ENCODE measurements around the gene TMPRSS4.

- no peak for TF ChIP-seq EZH2 (IDR thresholded peaks at IDR 0.05; ENCODE audit: borderline replicate concordance, low read depth, low read length, poor library complexity, severe bottlenecking)
- TF ChIP-seq, protein P1, sequence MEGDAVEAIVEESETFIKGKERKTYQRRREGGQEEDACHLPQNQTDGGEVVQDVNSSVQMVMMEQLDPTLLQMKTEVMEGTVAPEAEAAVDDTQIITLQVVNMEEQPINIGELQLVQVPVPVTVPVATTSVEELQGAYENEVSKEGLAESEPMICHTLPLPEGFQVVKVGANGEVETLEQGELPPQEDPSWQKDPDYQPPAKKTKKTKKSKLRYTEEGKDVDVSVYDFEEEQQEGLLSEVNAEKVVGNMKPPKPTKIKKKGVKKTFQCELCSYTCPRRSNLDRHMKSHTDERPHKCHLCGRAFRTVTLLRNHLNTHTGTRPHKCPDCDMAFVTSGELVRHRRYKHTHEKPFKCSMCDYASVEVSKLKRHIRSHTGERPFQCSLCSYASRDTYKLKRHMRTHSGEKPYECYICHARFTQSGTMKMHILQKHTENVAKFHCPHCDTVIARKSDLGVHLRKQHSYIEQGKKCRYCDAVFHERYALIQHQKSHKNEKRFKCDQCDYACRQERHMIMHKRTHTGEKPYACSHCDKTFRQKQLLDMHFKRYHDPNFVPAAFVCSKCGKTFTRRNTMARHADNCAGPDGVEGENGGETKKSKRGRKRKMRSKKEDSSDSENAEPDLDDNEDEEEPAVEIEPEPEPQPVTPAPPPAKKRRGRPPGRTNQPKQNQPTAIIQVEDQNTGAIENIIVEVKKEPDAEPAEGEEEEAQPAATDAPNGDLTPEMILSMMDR (conservative IDR thresholded peaks at IDR 0.05; ENCODE audit: low read depth, low read length) = no peak
Measured at GRCh38 chr11:118098996-118099837, 22.3 kb downstream of the TMPRSS4 start.
